Measurements from ENCODE around the gene TRERF1.

GRCh38 chr6:42460883-42461282 lies 9.2 kb upstream of the TRERF1 start:
- TF ChIP-seq CTCF (IDR thresholded peaks at IDR 0.05) (no peak), EZH2phosphoT487 (IDR thresholded peaks at IDR 0.05) (no peak)
